Colonic mucosa (tissue), 4 donors: ENCODE results near the gene VWA5B1. TPM values are rescaled to one million over a fixed set of nuclear protein-coding genes. Genes with fewer than 3 reads are reported as not detected.
"Not testable (repeated sequence)": the region's sequence is repeated elsewhere in the genome, so short reads cannot be mapped to it uniquely, and the experiment has no call there.

Experiments
- DNase-seq: peaks from one replicate; pipeline ENCODE4 v3.0.0-alpha.2; 2020
- H3K27ac ChIP-seq: fragments of 200-600 bp; one replicate; pipeline ENCODE4 v1.8.0; 2021
- H3K27me3 ChIP-seq: fragments of 200-600 bp; one replicate; pipeline ENCODE4 v1.8.0; 2021
- H3K36me3 ChIP-seq: fragments of 200-600 bp; one replicate; pipeline ENCODE4 v1.8.0; 2021
- H3K4me1 ChIP-seq: fragments of 200-600 bp; one replicate; pipeline ENCODE4 v1.8.0; 2021; ENCODE audit warnings: mild to moderate bottlenecking
- H3K4me3 ChIP-seq: fragments of 200-600 bp; one replicate; pipeline ENCODE4 v1.8.0; 2021
- H3K9ac ChIP-seq, 2 donors: one replicate each; pipeline ENCODE4 v1.7.0; 2013; ENCODE audit warnings: control low read depth in 2 of 2, low read depth in 2 of 2, low read length in 2 of 2
- H3K9me3 ChIP-seq: fragments of 200-600 bp; one replicate; pipeline ENCODE4 v1.8.0; 2021
- CTCF ChIP-seq: fragments of 200-600 bp; IDR thresholded peaks from one replicate; pipeline ENCODE4 v1.8.0; 2022; ENCODE audit warnings: antibody characterized with exemption, mild to moderate bottlenecking
- intact Hi-C: fragments of 100-400 bp; cut with DNase I; formaldehyde crosslinking; loops from one replicate; pipeline ENCODE4 v1.14.1; 2022
- total RNA-seq, 2 donors: library from RNA; stranded (reverse); fragmentation: NEBNext Ultra II Directional in 1 of 2; extraction: Animal tissue kit (Norgen Biotek cat#: 25700) in 1 of 2; gene quantifications; one replicate each; pipeline ENCODE4 v1.2.1, GENCODE V29; 2021
- donor health status: healthy.
- donor health status: DM: no; HTN: no; CAD: no.
- donor health status: DM: no; HTN: no; CAD: no.

The VWA5B1 gene
- total RNA-seq, 2 donors from 2014 or later, result 0.29 to 0.30 TPM

GRCh38 chr1:20266141-20266540, 24.5 kb upstream of the VWA5B1 start:
- H3K27me3 ChIP-seq, result no peaks in the 10 kb centered on the region
- no peak overlapping the region for H3K27ac ChIP-seq
- H3K4me1 ChIP-seq, result no peaks in the 10 kb centered on the region
- TF ChIP-seq CTCF, result no peak
- H3K4me3 ChIP-seq, result no peak overlapping the region
- no peaks in the 10 kb centered on the region for H3K36me3 ChIP-seq
- no peak overlapping the region for H3K9ac ChIP-seq
- H3K9me3 ChIP-seq, result no peaks in the 10 kb centered on the region
- intact Hi-C loops, result no loop called here
- no peak for DNase-seq

DNA sequence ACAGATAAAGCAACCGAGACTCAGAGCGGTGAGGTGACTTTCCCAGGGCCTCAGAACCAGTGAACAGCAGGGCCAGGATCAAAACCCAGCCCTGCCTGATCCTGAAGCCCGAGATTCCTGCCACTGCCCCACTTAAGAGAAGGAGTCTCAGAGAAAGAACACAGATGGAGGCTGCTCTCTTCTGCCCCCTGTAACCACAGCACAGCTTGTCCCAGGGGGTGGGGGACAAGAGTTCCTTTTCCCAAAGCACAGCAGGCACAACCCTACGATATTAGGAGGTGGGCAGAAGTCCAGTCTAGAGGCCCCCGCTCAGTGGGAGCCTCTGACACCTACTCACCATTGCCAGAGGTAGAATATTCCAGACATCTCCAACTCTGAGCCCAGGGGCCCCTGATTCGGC, 24.0 kb upstream of the VWA5B1 start:
- DNase-seq, result no peak
- Histone ChIP-seq H3K27ac (no peak overlapping the region), H3K4me3 (no peak overlapping the region), H3K4me1 (no peaks in the 10 kb centered on the region), H3K36me3 (no peaks in the 10 kb centered on the region), H3K9ac (no peak overlapping the region), H3K27me3 (no peaks in the 10 kb centered on the region), H3K9me3 (no peaks in the 10 kb centered on the region)
- TF ChIP-seq CTCF, result no peak
- intact Hi-C loops, result no loop called here

- no peaks in the 10 kb centered on the region for H3K4me1 ChIP-seq
- H3K36me3 ChIP-seq, result no peaks in the 10 kb centered on the region
- no peak for DNase-seq
- intact Hi-C loops, result no loop called here
- H3K9me3 ChIP-seq, result no peaks in the 10 kb centered on the region
- no peak overlapping the region for H3K4me3 ChIP-seq
- H3K27ac ChIP-seq, result no peak overlapping the region
- H3K9ac ChIP-seq, result no peak overlapping the region
- no peak for TF ChIP-seq CTCF
- no peaks in the 10 kb centered on the region for H3K27me3 ChIP-seq
Observed at GRCh38 chr1:20271498-20272400, 18.9 kb upstream of the VWA5B1 start.

DNA sequence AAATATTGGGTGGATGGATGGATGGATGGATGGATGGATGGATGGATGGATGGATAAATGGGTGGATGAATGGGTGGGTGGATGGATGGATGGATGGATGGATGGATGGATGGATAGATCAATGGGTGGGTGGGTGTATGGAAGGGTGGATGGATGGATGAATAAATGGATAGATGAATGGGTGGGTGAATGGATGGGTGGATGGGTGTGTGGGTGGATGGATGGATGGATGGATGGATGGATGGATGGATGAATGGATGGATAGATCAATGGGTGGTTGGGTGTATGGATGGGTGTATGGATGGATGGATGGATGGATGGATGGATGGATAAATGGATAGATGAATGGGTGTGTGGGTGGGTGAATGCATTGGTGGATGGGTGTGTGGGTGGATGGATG, 17.0 kb upstream of the VWA5B1 start:
- H3K27ac ChIP-seq, H3K4me1 ChIP-seq, H3K9me3 ChIP-seq, DNase-seq, H3K4me3 ChIP-seq, H3K36me3 ChIP-seq, intact Hi-C loops, H3K9ac ChIP-seq, H3K27me3 ChIP-seq: not testable (repeated sequence)

DNA sequence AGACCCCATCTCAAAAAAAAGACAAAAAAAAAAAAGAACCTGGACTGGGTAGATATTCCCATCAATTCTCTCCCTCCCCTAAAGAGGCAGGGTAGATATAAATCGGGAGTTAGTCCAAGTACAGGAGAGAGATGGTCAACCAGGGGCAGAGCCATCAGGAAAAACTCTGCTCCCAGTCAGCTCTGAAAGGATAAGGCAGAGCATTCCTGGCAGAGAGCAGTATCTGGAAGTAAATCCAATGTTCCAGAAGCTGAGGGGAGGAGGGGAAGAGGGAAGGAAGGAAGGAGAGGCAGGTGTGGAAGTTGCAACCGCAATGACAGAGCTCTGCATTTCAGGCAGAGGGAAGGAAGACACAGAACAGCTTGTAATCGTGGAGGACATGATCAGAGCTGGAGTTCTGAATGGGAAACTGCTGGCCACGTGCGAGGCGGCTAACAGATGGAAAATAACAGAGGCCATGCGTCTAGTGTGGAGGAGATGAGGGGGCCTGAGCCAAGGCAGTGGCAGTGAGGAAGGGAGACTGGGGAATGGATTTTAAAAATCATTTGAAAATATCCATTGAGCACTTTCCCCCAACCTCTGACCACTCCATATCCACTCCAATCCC, 15.3 kb upstream of the VWA5B1 start:
- TF ChIP-seq CTCF, result no peak
- H3K9ac ChIP-seq, result no peak overlapping the region
- no peaks in the 10 kb centered on the region for H3K9me3 ChIP-seq

More for the DNA sequence above, 15.3 kb upstream of the VWA5B1 start:
- DNase-seq, result no peak
- no peaks in the 10 kb centered on the region for H3K27me3 ChIP-seq
- no peak overlapping the region for H3K4me3 ChIP-seq
- no peaks in the 10 kb centered on the region for H3K4me1 ChIP-seq
- no peaks in the 10 kb centered on the region for H3K36me3 ChIP-seq
- intact Hi-C loops, result no loop called here
- H3K27ac ChIP-seq, result no peak overlapping the region
